IPS-11a (cell line): ENCODE data around the gene LGI2.
"Not testable (repeated sequence)": the region's sequence is repeated elsewhere in the genome, so short reads cannot be mapped to it uniquely, and the experiment has no call there.

Source experiments
- H3K4me3 ChIP-seq: one replicate; pipeline ENCODE4 v1.5.1; 2013; ENCODE audit warnings: low read depth, low read length, control low read depth

Gene LGI2, protein sequence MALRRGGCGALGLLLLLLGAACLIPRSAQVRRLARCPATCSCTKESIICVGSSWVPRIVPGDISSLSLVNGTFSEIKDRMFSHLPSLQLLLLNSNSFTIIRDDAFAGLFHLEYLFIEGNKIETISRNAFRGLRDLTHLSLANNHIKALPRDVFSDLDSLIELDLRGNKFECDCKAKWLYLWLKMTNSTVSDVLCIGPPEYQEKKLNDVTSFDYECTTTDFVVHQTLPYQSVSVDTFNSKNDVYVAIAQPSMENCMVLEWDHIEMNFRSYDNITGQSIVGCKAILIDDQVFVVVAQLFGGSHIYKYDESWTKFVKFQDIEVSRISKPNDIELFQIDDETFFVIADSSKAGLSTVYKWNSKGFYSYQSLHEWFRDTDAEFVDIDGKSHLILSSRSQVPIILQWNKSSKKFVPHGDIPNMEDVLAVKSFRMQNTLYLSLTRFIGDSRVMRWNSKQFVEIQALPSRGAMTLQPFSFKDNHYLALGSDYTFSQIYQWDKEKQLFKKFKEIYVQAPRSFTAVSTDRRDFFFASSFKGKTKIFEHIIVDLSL

DNA sequence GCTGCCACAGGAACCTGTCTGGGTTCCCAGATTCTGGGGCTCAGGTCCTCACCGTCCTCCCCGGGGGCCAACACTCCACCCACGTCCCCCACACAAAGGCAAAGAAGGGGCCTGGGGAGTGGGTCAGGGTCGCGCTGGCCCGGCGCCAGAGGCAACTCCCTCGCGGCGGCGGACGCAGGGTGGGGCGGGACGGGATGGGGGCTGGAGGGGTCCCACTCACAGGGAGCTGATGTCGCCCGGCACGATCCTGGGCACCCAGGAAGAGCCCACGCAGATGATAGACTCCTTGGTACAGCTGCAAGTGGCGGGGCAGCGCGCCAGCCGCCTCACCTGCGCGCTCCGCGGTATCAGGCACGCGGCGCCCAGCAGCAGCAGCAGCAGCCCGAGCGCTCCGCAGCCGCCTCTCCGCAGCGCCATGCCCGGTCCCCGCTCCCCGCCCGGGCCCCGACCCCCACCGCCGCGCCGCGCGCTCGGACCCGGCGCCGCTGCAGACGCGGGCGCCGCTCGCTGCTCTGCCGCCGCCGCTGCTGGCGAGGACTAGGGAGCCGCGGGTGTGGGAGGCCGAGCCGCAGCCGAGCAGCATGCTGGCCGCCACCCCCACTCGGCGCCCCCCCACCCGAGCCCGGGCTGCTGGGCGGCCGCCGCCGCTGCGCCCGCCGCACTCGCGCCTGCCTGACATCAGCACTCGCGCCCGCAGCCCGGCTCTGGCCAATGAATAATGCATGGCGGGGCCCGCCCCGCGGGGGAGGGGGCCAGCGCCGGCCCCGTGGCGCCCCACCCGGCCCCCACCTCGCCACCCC lies at the start of gene LGI2:
LGI2 (minus strand) TSS at position 670 of the 800 bp plus-strand sequence; CDS start at position 417, 253 bp downstream.
- H3K4me3 ChIP-seq: peak within 1 kb of the TSS; percentile 58

DNA sequence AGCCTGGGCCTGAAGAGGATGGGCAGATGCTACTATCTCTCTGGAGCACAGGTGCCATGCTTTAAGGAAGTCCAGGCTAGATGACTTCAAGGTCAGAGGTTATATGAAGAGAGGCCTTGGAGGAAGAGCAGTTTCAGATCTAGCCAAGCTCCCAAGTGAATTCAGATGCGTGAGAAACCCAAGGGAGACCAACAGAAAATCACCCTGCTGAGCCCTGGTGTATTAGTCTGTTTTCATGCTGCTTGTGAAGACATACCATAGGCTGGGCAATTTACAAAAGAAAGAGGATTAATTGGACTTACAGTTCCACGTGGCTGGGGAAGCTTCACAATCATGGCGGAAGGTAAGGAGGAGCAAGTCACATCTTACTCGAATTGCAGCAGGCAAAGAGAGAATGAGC lies 47.8 kb upstream of the LGI2 start:
- no peak overlapping the region for H3K4me3 ChIP-seq

DNA sequence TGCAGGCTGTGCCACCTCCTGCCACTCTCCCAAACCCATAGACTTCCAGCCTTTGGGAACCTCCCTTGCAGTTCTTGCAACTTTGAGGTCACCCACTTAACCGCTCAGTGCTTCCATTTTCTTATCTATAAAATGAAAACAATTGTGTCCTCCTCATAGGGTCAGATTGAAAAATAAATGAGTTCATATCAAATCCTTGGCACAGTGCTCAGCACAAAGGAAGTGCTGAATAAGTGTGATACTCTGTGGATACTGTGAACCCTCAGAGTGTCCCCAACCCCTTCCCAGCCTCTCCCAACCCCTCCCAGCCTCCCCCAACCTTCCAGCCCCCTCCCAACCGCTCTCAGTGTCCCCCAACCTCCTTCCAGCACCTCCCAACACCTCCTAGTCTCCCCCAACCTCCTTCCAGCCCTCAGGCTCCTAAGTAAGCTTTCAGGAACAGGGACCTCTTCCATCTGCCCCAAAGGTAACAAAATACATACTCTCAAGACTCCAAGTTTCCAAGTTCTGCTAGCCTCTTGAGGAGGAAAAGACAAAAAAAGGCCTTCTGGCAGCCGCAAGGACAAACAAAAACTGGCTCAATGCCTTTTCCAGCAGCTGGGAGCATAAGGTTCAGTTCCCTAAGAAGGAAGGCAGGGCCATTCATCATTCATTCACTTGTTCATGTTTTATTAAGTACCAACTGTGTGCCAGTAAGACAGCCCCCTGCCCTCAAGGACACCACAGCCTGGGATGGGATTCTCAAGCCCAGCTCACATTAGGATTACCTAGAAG lies 46.1 kb upstream of the LGI2 start:
- H3K4me3 ChIP-seq: no peak overlapping the region

DNA sequence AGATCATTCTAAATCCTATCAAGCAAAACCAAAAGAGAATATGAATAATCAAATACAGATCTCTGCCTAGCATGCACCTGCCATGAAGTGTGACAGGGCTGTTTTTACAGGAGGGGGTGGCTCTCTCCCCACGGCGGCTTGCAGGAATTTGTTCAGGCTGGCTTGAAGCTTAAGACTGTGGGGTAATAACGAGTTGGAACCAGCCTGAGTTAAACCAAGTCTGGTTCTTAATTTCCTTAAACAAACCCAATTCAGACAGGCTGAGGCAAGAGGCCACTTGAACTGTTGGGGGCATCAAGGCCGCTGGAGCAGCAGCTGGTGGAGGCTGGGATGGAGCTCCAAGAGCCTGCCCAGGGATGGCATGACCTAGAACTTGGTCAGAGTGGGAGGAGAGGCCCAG lies 45.1 kb upstream of the LGI2 start:
- no peak overlapping the region for H3K4me3 ChIP-seq

DNA sequence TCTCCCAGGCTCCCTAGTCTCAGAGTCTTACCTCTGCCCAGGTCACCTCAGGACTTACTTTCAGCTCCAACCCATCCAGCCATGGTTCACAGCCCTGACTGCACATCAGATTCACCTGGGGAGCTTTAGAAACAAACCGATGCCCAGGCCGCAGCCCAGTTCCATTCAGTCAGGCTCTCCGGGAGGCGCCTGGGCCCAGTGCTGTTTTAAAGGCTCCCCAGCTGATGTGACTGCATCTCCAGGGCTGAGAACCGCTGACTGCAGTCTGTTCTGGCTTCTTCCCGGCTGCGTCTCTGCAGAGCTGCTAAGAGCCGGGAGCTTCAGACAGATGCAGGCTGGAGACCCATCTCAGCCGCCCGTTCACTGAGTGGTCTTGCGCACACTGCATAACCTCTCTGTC lies 44.4 kb upstream of the LGI2 start:
- no peak overlapping the region for H3K4me3 ChIP-seq

DNA sequence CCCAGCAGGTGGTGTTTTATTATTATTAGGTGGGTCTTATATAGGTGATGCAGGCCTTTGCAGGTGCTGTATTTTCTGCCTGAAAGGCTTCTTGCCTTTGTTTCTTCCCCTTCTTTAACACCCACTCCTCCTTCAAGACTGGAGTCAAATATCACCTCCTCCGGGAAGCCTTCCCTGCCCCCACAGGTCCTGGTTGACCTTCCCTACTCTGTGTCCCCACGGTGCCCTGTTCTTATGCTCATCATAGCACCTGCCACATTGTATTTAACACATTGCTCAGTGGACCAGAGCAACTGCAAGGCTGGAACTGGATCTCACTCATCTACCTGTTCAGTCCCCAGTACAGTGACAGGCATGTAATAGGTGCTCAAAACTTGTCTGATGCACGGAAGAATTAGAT lies 39.8 kb upstream of the LGI2 start:
- H3K4me3 ChIP-seq: no peak overlapping the region

DNA sequence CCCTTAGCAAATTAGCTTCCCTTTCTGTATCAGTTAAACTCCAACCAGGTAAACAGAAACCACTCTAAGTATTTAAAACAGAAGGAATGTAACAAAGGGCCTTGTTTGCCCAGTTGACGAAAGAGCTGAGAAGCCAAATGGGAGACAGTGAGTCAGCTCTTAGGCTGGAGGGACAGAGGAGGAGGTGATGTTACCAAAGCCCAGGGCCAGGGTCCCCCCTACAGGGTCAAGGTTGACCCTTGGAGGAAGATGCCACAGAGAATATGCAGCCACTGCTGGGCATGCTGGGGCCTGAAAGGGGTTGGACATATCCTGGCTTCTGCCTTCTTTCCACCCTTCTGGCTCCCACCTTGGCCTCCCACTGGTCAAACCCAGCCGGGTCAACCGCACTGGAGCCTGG lies 38.3 kb upstream of the LGI2 start:
- no peak overlapping the region for H3K4me3 ChIP-seq

DNA sequence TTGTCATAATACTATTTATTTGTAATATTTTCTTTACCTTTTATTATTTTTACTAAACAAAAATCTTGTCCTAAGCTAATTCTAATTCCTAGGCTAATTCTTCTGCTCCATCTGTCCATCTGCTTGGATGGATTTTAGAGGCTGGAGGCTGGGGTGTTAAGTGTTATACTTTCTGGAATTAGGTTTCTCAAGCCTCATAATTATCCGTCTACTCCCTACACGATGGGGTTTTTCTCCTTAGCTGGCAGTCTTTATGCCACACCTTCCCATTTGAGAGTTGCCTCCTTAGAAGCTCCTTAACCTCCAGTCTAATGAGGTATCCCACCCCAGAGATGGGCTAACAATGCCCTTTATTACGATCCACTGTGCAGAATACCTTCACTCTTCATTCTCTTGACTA lies 37.6 kb upstream of the LGI2 start:
- H3K4me3 ChIP-seq: no peak overlapping the region

DNA sequence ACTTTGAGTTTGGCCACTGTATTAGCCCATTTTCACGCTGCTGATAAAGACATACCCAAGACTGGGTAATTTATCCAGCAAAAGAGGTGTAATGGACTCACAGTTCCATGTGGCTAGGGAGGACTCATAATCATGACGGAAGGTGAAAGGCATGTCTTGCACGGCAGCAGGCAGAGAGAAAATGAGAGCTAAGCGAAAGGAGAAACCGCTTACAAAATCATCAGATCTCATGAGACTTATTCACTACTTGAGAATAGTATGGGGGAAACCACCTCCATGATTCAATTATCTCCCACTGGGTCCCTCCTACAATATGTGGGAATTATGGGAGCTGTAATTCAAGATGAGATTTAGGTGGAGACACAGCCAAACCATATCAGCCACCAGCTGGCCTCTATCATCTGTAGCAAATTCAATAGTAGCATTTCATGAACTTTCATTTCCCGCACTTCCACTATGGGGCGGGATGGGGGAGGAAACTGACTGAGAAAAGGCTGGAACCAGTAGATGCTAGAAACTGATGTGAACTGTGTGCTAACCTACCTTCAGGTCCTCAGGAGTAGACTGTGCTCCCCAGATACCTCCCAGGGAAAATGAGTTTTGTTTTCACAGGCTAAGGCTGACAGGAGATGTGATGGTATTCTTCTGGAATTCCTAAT lies 35.3 kb upstream of the LGI2 start:
- H3K4me3 ChIP-seq: no peak overlapping the region

DNA sequence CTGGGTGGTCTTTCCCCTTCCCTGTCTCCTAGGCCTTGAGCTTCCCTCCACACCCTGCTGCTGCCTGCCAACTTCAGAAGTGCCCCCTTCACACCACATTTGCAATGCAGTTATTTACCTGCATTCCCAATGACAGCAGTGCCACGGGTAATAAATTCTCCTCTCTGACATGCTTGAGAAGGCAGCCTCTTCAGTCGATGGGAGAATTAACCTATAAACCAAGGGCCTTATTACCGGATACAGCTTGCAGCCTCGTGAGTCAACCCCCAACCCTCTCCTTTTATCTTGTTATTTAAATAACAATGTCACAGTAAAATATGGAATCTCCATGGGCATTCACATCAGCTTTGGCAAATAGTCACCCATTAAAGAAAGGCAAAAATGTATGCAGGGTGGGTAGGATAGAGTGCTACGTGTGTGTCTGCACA lies 34.7 kb upstream of the LGI2 start:
- no peak overlapping the region for H3K4me3 ChIP-seq

DNA sequence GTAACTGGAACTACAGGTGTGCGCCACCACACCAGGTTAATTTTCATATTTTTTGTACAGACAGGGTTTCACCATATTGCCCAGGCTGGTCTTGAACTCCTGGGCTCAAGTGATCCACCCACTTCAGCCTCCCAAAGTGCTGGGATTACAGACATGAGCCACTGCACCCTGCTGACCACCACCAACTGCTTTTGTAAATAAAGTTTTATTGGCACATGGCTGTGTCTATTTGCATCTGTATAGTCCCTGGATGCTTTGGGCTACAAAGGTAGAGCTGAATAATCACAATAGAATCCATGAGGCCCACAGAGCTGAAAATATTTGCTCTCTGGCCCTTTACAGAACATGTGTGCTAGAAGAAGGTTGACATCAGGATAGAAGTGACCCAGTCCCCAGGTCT lies 33.7 kb upstream of the LGI2 start:
- H3K4me3 ChIP-seq: not testable (repeated sequence)

DNA sequence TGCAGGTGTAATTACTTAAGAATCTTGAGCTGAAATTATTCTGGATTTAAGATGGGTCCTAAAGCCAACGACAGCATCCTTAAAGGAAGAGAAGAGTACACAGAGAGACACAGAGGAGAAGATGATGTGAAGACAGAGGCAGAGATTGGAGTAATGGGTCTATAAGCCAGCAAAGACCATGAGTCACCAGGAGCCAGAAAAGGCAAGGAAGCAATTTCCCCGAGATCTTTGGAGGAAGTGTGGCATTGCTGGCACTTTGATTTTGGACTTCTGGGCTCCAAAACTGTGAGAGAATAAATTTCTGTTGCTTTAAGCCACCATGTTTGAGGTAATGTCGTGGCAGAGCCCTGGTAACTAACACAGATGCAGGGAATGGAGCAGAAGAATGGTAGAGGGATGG lies 32.4 kb upstream of the LGI2 start:
- no peak overlapping the region for H3K4me3 ChIP-seq

DNA sequence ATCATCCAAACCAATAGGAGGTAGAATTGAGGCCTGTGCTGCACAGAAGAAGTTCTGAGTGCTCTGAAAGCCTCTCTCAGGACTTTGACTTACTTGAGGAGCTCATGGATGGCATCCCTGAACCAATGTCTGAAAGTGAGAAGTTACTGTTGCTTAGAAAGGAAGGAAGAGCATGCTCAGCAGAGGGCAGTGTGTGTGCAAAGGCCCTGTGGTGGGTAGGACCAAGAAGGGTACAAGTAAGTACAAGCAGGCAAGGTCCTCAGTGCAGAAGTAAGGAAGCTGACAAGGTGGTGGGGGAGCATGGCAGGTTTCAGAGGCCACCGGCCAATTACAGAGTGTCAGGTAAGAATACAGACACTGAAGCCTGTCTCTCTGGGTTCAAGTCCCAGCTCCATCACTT lies 31.4 kb upstream of the LGI2 start:
- no peak overlapping the region for H3K4me3 ChIP-seq

DNA sequence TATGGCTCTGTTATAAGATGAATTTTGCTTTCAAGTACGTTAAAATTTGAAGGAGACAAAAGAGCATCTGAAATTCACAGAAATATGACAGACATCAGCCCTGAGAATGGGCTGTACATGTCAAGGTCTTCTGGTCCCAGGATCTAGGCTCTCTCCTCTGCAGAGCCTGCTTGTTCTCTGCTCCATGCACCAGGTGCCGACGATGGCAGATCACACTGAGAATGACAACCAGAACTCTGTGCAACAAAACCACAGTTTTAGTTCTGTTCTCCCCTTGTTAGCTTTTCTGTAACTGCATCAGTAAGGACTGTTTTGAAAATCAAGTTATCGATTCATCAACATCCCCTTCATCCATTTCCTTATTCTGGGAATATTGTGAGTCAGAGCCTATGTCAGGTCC lies 30.9 kb upstream of the LGI2 start:
- H3K4me3 ChIP-seq: no peak overlapping the region

DNA sequence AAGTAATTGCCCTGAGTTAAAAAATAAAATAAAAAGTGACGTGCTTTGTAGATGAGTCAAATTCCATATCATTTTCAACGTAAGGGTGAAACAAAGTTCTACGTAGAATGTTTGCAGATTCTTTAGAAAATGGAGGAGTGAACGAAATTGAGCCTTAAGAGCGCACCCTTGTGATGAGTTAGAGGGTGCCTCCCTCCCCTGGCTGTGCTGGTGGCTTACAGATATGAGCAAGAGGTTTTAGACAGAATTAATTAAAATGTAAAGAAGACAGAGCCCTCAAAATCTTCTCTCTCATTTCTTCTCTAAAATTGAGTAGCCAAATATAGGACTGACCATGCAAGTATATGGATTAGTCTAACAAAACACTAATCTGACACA lies 30.2 kb upstream of the LGI2 start:
- no peak overlapping the region for H3K4me3 ChIP-seq

DNA sequence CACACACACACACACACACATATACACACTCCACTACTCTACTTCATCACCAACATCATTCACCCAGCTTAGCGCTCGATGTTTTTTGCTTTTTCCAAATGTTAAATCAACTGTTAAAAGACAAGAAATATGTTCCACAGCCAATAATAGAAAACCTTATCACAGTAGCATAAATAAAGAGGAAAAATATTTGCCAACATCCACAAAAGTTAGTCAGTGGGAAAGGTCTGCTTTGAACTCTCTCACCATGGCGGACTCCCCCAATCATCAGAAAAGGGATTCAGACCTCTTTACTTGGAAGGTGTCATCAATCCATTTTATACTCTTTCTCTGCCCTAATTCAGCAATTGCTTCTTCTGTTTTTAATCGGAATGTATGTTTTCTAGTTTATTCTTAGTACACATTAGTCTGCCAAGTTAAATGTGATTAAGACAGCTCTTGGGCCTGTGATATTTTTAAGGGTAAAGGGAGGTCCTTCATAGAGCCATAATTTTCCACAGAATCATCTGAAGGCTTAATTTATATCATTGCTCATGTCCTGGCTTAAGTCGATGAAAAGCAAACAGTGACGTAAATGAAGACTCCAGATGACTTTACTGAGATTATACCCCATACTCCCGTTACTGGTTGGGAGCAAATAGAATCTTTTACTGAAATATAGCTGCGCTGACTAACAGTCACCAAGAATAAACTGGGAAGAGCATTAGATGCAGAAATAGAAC lies 29.7 kb upstream of the LGI2 start:
- no peak overlapping the region for H3K4me3 ChIP-seq

DNA sequence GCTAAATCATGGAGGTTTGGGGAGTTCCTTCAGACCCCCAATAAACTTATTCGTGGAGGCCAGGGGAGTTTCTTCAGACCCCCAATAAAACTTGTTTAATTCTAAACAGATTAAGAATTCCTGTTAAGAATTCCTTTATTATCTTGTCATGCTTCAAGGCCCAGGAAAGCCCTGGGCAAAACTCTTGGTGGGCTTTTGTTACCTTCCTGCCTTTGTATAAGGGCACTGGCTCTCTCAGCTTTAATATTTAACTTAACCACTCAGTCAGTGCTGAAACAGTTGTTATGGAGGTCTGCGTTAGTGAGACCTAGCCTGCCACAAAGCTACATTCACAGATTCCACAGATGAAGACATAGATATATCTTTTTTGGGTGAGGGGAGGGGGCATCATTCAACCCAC lies 29.0 kb upstream of the LGI2 start:
- H3K4me3 ChIP-seq: no peak overlapping the region

DNA sequence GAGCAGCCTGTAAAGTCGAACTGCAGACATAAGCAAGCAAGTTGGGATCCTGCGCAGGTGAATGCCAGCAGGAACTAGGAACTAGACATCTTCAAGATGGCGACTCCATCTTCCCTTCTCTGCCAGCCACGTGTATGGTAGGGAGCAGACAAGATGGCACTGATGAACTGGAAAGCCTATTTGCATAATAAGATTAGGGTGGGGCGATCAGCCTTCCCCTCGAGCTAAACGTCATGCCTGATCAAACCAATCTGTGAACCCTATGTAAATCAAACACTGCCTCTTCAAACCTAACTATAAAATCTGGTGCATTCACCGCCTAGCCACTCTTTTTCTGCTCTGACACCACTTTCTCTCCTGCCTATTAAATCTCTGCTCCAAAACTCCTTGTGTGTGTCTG lies 28.1 kb upstream of the LGI2 start:
- H3K4me3 ChIP-seq: no peak overlapping the region

DNA sequence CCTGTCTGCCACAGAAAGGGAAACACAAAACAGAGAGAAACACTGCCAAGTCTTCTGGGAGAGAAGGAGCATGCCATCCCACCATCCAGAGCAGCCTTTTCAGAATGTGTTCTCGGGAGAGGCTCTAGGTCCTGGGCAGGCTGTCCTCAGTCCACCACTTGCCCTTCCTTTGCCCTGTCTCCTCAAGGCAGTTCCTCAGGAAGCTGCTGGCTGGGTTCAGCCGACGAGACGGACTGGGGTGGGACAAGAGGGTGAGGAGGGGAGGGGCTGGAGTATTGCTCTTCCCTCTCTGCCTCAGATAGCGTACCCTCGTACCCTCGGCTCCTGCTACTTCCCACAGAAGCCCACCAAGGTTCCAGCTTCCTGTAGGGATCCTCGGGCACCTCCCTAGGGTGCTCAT lies 26.6 kb upstream of the LGI2 start:
- no peak overlapping the region for H3K4me3 ChIP-seq

DNA sequence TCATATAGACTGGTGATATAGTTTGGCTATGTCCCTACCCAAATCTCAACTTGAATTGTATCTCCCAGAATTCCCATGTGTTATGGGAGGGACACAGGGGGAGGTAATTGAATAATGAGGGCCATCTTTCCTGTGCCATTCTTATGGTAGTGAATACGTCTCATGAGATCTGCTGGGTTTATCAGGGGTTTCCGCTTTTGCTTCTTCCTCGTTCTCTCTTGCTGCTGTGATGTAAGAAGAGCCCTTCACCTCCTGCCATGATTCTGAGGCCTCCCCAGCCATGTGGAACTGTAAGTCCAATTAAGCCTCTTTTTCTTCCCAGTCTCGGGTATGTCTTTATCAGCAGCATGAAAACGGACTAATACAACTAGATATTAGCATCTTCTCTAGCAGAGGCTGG lies 21.3 kb upstream of the LGI2 start:
- H3K4me3 ChIP-seq: not testable (repeated sequence)
